Activated CD8-positive, alpha-beta memory T cell treated with anti-CD3 and anti-CD28 coated beads, Interleukin-2, amount 50 U/mL, for 1 hour (primary cell): ENCODE measurements around the gene MCRIP2.
"Not testable (repeated sequence)": the region's sequence is repeated elsewhere in the genome, so short reads cannot be mapped to it uniquely, and the experiment has no call there.

Experiments used
- DNase-seq: peaks from one replicate; pipeline ENCODE4 v3.0.0-alpha.2; 2020; ENCODE audit errors: extremely low read depth

MCRIP2 gene, protein sequence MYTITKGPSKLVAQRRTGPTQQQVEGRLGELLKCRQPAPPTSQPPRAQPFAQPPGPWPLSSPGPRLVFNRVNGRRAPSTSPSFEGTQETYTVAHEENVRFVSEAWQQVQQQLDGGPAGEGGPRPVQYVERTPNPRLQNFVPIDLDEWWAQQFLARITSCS

DNA sequence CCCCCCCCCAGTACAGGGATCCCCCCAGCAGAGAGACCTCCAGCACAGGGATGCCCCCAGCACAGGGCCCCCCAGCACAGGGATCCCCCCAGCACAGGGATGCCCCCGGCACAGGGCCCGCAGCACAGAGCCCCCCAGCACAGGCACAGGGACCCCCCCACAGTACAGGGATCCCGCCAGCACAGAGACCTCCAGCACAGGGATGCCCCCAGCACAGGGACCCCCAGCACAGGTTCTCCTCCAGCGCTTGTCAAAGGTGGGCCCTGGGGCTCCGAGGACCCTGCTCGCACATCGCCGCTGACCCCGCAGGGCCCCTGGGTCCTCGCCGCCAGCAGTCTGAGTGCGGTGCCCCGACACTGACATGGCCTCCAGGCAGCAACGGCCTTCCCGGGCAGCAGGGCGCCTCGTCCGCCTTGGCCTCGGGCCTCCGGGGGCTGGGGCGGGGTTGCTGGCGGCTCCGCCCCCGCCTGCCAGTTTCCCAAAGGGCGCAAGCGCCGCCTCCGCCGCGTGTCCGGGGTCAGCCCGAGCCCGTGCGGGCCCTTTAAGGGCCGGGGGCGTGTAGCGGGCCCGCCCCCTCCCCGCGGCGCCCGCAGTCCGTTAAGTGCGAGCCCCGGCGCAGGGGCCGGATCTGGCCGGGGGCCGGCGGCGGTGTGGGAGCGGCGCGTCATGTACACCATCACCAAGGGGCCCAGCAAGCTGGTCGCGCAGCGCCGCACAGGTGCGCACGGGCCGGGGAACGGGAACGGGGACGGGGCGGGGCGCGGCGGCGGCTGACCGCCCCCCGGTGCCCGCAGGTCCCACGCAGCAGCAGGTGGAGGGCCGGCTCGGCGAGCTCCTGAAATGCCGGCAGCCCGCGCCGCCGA lies at the start of gene MCRIP2:
Gene MCRIP2 (plus strand): TSS at position 503 of the 863 bp plus-strand sequence. CDS start 164 bp downstream, at position 667.
- DNase-seq, result no peak

DNA sequence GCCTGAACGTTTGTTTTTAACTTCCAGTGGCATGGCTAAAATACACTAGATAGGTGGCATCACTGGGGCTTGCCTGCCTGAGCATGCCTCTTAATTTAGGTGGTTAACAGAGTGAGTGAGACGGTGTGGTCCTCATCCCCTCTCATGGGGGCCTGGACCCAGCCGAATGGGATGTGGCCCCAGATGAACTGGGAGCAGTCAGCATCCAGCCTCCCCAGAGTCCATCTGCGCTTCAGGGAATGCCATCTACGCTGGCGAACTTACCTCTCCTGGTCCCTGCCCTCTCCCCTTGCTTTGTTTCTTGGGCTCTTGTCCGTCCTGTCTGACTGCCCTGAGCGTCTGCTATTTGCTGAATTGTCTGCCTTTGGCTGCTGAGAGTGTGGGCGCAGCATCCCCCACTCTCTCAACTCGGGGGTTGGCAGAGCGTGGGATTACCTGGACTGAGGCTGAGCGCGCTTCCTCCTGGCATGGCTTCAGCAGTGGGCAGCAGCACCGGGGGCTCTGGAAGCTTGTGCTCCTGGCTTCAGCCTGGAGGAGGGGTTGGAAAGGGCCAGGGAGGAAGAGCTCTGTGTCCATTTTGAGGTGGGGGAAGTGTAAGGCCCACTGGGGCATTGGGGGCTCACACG lies 49.6 kb upstream of the MCRIP2 start:
- DNase-seq, result no peak

DNA sequence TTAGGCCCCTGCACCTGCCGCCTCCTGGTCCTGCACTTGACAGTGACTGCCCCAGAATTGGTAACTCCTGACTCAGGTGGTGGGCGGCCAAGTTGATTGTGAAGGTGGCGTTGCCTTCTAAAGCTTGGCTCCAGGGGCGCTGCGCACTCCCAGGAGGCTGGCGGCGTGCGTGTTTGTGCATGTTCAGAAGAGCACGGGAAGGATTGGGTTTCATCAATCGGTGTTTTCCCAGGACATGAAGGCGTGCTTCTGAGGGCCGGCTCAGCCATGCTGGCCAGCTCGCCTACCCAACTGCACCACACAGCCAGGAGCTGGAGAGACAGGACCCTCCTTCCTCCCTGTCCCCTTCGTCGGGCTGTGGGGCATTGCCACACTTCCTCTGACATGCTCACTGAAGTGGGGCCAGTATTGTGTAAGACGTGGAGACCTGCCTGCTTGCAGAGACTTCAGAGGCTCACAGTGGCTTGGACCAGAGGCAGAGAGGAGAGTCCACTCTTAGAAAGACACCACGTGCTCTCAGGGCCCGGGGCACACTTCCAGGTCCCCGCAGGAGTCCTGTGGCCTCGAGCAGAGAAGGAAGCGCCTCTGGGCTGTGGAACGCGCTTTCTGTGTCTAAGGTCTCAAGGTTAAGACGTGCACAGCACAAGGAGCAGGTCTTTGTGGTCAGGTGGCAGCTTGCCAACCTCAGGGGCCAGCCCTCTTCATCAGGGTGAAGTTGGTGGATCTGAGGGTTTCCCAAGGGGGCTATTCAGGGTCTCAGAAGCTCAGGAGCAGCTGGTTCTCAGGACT lies 48.9 kb upstream of the MCRIP2 start:
- DNase-seq, result no peak

DNA sequence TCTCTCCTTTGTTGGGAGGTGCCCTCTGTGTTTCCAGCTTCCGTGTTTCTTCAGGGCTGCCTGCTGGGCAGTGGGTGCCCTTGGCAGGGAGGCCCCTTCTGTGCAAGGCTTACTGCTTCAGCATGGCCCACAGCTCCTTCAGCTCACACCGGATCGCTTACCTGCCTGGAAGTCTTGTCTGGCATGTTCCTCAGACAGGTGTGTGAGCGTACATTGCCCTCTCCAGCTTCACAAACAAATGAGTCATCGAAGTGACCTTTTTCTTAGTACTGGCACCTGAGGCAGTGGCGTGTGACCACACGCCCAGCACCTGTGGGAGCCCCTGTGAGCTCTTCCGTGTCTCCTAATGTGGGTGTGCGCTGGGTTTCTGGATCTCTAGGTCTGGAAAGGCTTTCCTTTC lies 48.2 kb upstream of the MCRIP2 start:
- no peak for DNase-seq

DNA sequence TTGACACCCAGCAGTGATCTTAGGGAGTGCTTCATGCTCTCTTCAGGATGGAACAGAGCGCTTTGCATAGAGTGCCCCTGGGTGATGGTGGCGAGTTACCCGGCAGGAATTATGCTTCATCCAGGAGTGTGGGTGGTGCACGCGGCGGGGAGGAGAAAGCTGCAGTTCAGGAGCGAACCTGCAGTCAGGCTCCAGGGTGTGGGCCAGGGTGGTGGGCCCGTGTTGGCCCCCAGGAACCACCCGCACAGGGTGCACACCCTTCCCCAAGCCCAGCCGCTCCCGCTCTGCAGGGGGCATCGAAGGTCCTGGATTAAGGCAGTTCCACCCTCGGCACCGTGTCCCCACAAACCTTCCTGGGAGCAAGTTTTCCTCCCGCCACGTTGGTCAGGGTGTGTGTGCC lies 47.8 kb upstream of the MCRIP2 start:
- DNase-seq, result no peak

DNA sequence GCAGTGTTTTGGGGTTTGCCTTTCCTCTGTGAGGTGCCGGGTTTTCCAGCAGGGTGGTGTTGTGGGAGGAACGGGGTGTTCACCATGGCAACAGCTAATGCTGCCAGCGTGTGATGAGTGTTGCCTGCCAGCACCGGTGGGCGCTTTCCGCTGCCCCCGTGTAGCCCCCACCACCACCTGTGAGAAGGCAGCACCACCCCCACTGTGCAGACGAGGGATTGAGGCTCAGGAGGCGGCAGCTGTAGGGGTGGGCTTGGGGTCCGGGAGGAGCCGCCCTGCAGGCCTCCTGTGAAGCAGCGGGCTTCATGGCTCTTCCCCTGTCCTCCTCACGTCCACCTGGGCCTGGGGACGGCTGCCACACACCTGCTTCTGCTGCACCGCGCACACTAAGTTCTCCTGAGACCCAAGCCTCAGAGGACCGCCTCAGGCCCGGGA lies 46.5 kb upstream of the MCRIP2 start:
- no peak for DNase-seq

DNA sequence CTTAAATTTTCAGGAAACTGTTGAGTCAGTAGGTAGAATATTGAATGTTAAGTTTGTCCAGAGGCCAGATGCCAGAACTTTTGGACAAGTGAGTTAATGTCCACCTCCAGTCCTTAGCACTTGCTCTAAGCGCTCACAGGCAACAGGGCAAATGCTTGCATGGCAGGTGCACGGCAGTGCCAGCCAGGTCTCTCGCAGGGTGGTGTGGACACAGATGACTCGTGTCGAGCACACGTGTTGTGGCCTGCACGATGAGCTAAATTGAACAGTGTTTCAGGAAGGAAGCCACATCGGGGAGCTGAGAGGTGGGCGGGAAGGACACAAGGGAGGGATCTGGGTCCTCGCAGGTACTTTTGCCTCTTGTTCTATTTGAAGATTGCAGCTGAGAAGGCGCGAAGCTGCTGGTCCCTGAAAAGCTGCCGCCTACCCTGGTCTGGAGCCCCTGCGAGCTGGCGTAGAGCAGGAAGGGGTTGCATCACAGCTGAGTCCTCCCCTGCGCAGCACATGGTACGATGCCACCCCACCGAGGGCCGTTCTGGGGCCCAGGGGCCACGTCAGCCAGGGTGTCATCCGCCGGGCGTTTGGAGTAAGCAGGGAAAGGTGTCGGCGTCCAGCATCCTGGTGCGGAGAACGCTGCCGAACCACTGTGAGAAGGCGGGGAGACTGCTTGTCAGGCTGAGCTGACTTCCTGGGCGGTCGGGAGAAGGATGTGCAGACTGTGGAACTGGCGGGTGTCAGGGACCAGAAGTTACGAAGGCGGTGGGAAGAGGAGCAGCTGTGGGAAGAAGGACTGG lies 45.5 kb upstream of the MCRIP2 start:
- no peak for DNase-seq

DNA sequence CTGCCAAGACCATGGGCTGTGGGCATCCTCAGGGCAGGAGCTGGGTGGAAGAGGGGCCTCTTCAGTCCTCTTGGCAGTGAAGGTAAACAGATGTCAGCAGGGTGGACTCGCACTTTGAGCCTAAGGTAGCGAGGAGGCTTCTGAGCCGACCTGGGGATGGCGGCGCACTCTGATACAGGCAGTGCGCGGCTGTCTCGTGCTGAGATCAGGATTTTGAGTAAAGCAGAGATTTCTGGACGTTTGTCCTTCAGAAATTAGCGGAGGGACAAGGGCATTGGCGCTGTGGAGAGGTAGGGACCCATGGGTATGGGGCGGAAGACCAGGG lies 44.9 kb upstream of the MCRIP2 start:
- DNase-seq, result no peak

DNA sequence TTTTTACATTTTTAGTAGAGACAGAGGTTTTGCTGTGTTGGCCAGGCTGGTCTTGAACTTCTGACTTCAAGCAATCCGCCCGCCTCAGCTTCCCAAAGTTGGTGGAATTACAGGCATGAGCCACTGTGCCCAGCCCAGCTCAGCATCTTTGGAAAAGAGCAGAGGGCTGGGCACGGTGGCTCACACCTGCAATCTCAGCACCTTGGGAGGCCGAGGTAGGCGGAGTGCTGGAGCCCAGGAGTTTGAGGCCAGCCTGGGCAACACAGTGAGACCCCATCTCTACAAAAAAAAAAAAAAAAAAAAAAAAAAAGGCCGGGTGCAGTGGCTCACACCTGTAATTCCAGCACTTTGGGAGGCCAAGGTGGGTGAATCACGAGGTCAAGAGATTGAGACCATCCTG lies 44.0 kb upstream of the MCRIP2 start:
- DNase-seq, result not testable (repeated sequence)

DNA sequence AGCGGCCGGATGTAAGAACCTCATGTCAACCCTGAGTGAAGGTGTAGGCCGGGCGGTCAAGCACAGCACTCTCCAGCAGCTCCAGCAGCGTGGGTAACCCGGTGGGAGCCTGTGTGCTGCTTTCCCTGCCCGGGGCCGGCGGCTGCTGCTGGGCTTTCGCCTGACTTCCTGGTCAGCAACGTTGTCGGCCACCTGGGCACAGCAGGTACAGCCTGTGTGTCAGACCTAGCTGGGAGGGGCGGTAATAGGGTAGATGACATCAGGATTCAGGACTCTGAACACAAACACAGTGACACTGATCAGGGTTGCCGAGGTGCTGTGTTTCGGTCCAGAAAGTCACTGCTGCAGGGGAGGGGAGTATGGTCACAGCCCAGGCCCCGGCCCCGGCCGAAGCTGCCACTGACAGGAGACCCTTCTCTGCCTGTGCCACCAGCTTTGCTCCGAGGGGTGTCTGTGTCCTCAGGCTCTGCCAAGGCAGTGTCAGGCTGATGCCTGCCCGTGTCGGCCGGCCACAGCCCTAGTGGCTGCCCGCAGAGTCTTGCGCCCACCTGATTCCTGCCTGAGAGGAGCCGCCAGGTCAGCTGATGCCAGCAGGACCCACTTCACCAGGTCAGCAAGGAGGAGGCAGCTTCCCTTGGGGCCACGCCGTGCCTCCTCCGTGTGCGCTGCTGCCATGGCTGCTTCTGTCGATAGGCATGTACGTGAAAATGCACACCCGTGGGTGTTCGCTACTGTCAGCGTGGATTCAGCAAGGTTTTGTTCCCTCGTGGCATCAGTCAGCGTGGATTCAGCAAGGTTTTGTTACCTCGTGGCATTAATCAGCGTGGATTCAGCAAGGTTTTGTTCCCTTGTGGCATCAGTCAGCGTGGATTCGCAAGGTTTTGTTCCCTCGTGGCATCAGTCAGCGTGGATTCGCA lies 42.5 kb upstream of the MCRIP2 start:
- no peak for DNase-seq

DNA sequence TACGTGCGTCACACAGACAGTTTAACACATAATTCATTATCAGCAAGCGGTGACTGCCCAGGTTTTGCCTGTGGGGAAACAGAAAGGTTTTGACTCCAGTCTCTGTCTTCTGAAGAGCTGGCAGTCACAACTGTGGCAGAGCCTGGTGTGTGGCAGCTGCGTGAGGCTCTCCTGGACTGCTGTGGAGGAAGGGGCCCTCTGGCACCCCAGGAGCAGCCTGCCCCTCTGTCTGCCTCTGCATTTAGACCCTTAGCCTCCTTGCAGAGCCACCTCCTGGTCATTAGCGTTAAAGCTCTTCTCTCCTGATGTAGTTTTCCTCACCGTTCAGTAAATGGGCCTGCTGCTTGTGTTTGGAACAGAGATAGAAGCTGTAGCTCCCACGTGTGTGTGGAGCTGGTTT lies 40.8 kb upstream of the MCRIP2 start:
- DNase-seq, result no peak

DNA sequence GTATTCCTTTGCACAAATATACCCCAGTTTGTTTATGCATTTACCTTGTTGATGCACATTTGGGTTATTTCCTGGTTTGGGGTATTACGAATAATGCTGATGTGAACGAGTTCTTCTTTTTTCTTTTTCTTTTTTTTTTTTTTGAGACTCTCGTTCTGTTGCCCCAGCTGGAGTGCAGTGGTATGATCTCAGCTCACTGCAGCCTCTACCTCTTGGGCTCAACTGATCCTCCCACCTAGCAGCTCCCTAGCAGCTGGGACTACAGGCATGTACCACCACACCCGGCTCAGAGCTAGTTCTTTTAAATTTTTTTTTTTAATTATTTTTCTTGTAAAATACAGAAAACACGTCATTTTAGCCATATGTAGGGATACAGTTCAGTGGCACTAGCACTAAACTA lies 37.7 kb upstream of the MCRIP2 start:
- DNase-seq, result no peak

DNA sequence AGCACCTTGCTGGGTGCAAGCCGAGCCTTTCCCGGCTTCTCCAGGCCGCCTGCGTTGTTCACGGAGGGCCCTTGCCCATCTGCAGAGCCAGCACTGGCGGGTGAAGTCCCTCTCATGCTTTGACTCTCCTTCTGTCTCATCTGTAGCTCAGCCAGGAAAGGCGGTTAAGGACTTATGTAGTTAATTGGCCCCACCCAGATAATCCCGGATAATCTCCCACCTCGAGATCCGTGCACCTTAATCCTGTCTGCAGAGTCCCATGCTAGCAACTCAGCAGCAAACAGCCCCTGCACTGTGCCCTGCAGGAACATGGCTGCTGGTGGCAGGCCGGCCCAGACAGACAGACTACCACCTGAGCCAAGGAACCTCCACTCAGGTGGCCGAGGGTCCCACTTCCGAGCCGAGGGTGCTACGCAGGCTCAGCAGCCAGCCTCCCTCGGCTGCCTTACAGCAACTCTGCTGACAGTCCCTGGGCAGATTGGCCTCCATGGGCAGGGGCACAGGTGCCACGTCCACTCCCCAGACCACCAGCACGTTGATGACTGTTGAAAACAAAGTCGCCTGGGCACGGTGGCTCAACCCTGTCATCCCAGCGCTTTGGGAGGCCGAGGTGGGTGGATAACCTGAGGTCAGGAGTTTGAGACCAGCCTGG lies 34.8 kb upstream of the MCRIP2 start:
- no peak for DNase-seq

DNA sequence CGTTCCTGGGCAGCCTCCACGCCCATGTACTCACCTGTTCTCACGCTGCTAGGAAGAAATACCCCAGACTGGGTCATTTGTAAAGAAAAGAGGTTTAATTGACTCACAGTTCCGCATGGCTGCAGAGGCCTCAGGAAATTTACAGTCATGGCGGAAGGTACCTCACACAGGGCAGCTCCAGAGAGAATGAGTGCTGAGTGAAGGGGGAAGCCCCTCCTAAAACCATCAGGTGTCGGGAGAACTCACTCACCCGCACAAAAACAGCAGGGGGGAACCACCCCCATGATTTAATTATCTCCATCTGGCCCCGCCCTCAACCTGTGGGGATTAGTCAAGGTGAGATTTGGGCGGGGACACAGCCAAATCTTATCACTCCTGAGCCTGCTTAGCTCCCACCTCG lies 33.6 kb upstream of the MCRIP2 start:
- DNase-seq, result no peak

DNA sequence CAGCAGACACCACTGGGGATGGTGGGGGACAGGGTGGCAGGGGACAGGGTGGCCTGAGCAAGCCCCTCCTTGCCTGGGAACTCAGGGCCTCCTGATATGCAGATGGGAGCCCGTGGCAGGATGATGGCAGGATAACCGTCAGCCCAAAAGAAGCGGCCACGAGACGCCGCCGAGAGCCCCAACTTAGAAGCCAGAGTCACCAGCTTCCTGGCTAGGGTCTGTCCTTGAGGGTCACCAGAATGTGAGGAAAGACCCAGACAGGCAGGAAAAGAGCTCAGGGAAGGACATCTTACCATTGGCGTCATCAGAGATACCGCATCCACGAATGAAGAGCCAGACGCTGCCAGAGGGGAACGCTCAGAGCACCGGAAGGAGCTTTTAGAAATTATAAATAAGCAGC lies 32.3 kb upstream of the MCRIP2 start:
- DNase-seq, result no peak

DNA sequence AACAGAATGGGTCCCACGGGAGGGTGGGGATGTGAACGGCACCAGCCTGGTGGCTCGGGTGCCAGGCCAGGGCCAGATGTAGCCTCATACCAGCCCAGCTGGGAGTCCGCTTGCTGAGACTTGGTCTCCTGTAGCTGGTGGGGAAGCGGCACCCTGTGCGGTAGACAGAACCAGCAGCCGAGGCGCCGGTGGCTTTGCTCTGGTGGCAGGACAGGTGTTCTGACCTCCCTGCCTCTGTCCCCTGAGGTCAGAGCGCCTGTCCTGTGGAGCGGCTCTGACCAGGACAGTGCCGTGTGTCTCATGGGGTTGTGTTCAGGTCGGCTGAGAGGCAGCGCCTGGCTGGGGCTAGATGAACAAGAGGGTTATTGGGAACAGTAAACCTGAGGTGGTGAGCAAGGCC lies 31.6 kb upstream of the MCRIP2 start:
- DNase-seq, result no peak

DNA sequence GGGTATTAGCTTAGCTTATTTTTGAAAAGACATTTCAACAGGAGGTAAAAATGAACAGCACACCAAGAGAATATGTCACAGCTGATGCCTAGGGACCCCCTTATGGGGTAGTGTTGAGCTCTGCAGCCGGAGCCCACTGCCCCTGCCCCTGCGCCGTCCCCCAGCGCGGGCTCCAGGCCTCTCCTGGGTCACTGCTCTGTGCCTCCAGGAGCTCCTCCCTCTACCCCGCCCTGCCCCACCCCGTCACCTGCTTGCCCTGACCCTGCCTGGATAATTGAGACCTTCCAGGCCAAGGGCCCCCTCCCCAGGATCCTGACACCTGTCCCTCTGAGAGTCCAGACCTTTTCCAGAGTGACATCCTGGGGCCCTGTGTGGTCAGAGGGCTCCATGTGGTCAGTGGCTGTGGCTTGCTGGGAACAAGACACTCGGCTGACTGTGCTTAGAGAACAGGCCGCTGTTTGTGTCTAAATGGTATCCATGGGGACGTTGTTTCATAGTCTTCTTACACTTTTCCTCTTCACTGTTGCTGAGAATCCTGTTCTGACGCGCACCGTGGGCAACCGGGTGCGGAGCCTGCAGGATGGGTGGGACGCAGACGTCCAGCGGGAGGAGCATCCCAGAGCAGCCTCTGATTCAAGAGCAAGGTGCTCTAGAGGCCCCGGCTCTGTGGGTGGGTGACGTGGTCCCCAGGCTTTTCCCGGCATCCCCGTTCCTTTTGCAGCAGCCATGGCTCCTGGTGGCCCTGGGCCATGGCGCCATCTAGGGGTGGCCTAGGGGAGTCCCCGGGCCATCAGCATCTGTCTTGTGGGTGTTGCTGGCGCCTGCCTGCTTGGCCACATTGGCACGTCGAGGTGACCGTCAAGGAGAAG lies 30.9 kb upstream of the MCRIP2 start:
- no peak for DNase-seq

DNA sequence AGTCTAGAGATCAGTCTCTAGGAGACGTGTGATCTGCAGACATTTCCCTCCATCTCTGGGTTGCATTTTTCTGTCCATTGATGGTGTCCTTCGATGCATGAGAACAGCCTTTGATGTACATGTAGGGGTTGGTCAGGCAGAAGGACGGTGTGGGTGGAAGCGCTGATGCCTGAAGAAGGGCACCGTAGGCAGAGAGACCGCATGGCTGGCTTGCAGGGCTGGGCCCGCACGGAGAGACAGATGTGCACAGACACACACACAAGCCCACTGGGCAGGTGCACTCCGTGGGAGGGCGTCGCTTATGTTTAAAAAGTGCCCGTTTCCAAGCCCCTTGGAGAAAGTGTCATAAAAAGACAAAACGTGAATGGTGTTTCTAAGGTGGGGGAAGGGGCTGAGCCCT lies 26.5 kb upstream of the MCRIP2 start:
- DNase-seq, result no peak
